G401 (cell line): Measurements from ENCODE around the gene DAP. TPM values are rescaled to one million over a fixed set of nuclear protein-coding genes. Genes with fewer than 3 reads are reported as not detected.

Source experiments
- DNase-seq: peaks from one replicate; pipeline ENCODE4 v3.0.0-alpha.2; 2015; ENCODE audit warnings: low spot score
- in situ Hi-C: cut with HindIII; loops from 2 replicates; pipeline ENCODE4 v1.10.0; 2016; ENCODE audit warnings: low sequenced_read_pairs, mixed read lengths
- total RNA-seq: library from RNA; depleted of rRNA; stranded (reverse); fragments of >200 nt; shearing (Covaris generic); gene quantifications from 2 replicates; pipeline ENCODE4 v1.2.3, GENCODE V29; 2014

Gene DAP
- total RNA-seq, 1 experiment from 2014 or later: 10.4 TPM

DNA sequence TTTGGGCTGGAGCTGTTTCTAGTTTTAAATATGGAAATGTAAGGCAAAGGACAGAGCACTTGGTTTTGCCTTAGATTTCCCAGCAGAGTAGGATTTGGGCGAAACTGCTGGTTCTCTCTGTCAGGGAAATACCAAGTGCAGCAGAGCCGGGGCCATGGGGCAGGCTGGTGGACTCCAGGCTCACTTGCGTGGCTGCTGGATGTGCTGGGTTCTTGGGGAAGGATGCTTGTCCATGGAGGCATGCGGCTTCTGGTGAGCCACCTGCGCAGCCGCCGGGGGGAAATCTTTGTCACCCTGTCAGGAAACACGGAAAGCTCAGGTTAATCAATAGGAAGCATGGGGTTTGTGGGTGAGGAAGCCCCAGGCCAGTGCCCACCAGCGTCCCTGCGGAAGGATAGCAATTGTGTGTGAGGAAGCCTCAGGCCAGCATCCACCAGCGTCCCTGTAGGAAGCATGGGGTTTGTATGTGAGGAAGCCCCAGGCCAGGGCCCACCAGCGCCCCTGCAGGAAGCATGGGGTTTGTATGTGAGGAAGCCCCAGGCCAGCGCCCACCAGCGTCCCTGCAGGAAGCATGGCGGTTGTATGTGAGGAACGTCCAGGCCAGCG, 80.1 kb downstream of the DAP start:
- in situ Hi-C loops: no loop called here

DNA sequence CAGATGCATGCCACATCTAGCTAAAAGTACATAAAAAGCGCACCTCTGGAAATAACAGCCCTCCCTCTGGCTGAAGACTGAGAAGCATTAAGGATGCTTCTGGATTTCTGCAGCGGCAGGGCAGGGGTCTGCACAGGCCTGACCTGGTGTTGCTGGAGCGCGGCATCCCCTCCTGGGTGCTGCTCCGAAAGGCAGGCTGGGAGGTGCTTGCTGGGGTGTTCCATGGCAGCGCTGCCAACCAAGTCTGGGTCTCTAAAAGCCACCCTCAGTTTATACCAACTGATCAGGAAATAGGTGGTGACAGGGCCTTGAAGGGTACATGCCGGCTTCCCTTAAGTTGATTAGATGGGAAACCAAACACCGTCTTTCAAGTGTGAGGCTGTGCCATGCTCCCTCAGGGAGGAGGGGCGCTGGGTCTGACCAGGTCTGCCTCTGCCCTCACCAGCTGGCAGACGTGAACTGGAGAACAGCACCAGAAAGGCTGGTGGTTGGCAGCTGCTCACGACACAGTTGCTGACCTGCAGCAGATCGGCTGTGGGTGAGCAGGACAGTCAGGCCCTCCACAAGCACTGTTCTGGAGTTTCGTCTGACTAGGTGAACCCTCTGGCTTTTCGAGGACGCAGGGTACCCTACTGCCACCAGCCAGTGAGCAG, 81.6 kb downstream of the DAP start:
- in situ Hi-C loops: no loop called here
- no peak for DNase-seq

More for the DNA sequence above, 80.1 kb downstream of the DAP start:
- no peak for DNase-seq

DNA sequence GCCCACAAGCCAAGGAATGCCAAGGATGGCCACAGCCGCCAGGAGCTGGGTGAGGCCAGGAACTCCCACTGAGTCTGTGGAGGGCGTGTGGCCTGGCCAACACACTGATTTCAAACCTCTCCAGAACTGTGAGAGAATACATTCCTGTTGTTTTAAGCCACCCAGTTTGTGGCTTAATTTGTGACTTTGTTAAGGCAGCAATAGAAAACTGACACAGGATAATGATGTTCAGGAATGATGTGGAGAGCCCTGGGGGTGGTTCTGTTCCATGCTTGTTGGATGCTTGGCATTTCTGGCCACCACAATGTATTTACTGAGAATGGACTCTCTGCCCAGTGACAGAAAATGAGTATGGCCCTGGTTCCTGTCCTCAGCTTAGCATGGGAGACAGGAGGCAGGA, 82.8 kb downstream of the DAP start:
- no peak for DNase-seq
- in situ Hi-C loops: no loop called here

DNA sequence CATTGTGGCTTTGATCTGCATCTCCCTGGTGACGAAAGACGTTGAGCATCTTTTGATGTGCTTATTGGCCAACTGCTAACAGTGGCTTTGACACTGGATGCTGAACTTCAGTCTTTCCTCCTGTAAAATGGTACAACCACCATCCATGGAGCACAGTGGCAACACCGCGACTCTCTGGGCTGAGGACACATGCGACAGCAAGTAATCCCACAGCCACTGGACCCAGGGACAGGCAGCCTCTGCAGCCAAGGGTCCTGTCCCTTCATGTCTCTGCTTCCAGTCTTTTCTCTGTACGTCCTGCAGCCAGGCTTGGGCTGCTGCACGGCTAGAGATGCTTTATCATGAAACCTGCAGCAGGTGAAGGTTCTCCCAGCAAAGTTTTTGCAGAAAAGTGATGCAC, 83.5 kb downstream of the DAP start:
- in situ Hi-C loops: no loop called here
- no peak for DNase-seq

DNA sequence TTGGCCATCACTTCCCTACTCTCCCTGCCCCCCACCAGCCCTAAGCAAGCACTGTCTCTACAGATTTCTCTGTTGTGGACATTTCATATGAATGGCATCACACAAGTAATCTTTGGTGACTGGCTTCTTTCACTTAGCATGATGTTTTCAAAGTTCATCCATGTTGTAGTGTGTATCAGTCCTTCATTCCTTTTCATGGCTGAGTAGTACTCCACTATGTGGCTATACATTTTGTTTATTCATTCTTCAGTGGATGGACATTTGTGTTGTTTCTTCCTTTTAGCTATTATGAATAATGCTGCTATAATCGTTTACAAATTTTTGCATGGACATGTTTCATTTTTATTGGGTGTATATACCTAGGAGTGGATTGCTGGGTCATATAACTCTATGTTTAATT, 84.1 kb downstream of the DAP start:
- in situ Hi-C loops: no loop called here
- no peak for DNase-seq

DNA sequence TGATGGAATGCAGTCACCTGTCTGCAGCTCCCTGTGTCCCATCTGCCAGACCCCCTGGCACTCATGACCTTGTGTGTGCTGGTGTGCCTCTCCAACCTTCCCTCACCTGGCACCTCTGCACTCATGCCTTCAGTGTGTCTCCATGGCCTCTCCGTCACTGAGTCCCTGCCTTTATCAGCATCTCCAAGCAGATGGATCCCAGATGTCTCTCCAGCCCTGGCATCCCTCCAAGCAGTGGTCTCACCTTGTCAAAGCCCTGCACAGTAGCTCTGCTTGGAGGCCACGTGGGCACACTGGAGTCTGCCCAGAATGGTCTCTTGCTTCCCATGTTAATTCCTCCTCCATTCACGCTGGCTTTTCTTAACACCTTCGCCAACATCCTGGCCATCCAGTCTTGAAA, 84.8 kb downstream of the DAP start:
- in situ Hi-C loops: no loop called here
- no peak for DNase-seq

DNA sequence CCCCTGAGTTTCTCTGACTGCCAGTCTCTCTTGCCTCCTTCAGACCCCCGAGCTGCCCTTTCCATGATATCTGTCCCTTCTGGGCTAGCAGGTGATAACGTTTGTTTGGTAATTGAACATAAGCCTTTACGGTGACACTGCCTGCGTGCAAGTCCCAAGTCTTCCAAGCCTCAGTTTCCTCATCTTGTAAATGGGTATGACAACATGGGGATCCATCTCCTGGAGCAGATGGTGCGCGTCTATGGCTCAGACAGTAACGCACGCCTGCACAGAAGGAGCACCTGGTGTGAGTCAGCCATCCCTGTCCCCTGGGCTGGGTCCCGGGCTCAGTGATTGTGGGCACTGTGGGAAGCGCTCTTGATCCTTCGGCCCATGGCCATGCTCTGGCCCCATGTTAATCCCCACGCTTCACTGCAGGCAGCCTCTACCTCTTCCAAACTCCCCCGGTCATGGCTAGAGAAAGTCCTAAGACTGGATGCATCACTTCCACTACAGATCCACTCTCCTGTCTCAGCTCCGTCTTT, 85.8 kb downstream of the DAP start:
- no peak for DNase-seq
- in situ Hi-C loops: no loop called here

DNA sequence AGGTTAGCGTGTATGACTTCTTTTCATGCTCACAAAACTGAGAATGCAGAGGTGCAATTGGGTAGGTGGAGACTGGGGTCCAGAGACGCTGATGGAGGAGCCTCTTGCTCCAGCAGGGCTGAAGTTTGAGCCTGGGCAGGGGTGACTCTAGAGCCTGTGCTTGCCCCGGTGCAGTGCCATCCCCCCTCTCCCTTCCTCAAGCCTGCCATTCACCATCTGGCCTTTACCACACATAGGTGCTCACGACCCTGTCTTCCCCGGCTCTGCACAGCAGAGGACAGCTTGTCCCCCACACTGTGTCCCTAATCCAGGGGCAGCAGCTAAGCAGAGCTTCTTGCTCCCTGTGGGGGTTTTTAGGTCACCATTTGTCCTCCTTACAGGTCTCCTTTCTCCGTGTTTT, 86.5 kb downstream of the DAP start:
- no peak for DNase-seq
- in situ Hi-C loops: no loop called here

DNA sequence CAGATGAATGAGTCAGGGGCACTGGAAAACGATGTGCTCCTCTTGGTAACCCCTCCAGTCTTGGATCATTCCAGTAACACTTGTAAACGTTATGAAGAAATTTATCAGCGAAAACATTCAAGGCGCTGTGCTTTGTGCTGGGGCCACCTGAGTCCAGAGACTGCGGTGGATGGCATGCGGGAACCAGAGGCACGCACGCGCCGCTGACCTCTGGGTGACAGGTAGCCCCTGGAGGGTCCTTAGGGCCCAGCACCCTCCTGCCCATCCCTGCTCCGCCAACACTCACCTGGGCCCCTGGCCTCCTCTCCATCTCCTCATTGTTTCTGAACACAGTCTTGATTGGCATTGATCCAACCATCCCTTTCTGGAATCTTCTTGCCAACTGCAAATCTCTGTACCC, 86.9 kb downstream of the DAP start:
- no peak for DNase-seq
- in situ Hi-C loops: no loop called here

DNA sequence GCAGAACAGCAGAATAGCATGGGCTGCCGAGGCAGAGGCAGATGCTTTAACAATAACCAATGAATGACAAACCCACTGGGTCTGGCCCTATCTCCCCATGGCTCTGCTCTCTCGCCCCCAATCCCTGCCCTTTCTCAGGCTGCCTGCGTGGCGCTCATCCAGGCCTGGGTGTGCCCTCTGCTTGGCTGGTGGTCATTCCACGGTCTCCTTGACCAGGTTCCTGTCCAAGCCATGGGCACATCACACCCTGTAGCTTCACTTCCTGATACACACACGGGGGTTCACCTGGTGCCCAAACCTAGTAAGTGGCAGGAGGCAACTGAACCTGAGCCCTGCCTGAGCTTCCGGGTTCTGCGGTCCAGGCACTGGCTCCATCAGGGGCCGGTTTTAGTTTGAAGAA, 87.6 kb downstream of the DAP start:
- DNase-seq: no peak
- in situ Hi-C loops: no loop called here

DNA sequence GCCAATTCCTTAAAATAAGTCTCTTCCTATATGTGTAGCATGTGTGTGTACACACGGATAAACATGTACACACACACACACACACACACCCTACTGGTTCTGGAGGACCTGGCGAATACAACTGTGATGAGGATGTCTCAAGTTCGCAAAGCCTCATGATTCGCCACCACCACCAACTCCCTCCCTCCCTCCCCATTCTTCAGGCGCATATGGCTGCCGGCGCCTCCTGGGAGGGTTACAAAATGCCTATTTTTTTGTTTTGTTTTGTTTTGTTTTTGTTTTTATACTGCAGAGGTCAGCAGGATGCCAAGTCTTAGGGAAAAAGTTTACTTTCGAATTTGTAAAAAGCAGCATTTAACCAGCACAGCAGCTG, 88.0 kb downstream of the DAP start:
- in situ Hi-C loops: no loop called here
- no peak for DNase-seq

DNA sequence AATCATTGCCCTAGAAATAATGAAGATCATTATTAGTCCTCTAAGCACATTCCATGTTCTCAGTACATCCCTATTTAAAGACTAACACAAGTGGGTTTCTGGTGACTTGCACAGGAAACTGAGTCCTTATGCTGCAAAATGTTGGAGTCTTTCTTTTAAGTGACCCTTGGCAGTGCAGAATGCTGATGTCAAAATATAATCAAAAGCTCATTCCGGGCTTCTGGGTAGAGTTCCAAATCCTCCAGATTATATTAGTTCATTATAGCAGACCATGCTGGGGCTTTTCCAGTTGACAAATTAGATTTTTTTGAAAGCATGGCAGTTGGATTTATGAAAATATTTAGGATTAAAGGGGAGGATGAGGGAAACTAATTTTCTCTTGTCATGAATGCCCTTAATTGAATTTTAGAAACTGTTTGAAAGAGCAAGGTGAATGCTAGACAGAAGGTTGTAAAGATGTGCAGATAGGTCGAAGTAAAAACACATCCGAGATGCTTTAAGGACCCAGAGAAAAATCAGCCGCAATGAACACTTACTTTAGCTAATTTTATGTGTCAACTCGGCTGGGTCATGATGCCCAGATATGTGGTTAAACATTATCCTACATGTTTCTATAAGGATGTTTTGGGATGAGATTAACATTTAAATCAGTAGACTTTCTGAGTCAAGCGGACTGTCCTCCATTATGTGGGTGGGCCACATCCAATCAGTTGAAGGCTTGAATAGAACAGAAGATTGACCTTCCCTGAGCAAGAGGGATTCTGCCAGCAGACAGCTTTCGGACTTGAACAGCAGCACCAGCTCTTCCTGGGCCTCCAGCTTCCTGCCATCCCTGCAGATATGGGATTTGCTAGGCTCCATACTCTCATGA, 88.7 kb downstream of the DAP start:
- in situ Hi-C loops: no loop called here
- DNase-seq: no peak

DNA sequence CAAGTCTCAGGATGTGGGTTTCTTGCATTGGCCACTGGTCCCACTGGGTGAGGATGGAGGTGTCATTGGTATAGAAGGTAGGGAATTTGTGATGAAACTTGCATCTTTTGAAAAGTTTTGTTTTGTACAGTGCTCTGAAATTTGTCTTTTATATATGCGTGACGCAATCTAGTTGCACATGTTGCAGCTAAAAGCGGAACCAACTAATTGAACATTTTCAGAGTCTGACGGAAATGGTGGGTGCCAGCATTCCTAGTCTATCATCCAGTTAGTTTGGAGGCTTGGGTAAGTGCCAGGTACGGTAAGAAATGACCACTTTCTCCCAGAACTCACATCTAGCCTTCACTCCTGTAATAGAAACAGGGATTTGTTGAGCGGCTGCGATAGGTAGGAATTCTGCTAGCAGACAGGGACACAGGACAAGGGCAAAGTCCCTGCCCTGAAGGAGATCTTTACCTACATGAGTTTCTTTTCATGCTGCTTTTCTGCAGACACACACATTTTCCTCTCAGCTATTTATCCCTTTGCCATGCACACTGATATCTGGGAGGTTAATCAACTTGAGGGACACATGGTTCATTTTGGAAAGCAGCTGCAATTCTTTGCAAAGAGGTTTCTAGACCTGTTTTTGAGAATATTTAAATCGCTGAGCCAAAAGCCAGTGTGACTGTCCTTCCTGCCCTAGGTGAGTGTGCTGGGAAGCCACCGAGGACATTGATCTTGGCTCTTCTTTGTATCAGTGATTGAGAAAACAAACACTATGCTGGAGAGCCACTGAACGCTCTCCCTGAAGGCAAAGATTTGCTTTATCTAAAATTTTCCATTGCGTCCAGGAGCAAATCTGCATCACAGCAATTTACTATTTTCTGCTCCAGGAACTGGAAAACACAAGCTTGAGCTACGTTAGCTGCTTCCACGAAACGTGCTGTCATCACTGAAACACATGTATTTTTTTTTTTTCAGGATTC, 89.7 kb downstream of the DAP start:
- in situ Hi-C loops: no loop called here
- no peak for DNase-seq

DNA sequence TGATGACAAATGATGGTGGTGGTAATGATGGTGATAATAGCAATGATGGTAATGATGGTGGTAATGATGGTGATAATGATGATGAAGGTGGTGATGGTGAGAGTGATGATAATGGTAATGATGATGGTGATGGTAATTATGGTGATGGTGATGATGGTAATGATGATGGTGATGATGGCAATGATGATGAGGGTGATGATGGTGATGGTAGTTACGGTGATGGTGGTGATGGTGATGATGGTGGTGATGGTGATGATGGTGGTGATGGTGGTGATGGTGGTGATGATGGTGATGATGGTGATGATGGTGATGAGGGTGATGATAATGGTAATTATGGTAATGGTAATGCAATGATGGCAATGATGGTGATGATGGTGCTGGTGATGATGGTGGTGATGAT, 91.1 kb downstream of the DAP start:
- no peak for DNase-seq
- in situ Hi-C loops: no loop called here

DNA sequence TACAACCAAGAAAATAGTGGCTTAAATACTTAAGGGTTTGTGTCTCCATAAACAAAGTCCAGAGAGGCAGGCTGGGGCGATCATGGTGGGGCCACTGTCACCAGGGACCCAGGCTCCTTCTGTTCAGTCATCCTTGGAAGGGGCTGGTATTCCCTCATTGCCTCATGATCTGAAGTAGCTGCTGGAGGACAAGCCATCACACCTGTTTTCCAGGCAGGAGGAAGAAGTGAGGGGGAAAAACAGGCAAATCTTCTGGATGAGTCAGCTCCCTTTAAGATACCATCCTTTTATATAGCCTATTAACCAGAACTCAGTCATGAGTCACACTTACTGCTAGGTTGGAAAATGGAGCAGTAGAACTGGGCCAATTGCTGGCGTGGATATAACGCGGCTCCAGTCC, 92.3 kb downstream of the DAP start:
- in situ Hi-C loops: no loop called here
- no peak for DNase-seq

DNA sequence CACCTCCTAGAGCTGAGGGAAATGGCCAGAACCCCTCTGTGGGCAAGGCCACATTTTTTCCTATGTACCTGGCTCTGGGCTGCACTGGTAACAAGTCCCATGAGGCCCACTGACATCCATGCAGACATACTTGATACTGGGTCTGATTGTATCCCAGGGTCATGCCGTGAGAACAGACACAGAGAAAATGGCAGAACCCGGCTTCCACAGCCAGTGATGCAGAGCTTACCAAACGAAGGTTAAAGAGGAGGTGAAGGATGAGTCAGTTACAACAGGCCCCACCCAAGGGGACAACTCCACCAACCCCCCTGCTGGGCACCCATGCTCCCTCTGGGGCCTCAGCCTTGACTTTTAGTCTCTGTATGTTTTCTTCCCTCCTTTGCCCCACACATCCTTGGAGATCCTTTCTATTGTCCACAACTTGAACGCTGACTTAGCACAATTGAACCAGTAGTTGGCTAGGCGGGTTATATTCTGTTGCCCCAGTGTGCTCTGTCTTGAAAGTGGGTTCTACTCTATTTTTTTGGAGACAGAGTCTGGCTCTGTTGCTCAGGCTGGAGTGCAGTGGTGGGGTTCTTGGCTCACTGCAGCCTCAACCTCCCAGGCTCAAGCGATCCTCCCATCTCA, 93.5 kb downstream of the DAP start:
- in situ Hi-C loops: no loop called here
- no peak for DNase-seq

DNA sequence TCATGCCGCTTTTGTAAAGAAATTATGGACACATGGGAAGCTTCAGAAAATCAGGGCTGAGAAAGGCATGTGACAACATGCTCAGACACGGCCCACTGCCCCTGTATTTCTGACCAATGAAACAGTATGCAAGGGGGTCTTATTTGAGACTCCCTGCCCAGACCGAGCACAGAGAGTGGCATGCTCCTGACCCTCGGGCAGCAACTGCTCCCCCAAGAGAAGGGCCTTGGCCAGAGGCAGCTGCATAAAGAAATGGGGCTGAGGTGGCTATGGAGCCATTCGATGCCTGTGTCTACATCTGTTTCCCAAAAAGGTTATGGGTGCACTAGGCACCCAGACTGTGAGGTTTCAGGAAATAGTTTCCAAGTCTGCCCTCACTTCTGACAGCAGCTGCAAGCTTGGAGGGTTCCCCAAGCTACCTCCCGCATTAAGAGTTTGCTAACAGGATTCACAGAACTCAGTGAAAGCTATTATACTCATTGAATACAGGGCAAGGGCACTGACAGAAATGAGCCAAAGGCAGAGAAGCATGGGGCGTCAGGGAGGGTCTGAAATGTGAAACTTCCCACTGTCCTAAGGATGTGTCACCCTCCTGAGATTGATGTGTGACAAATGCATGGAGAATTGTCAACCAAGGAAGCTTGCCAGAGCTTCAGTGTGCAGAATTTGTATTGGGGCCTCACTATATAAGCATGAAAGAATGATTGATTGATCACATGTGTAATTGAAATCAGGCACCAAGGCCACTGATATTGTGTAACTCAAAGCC, 94.3 kb downstream of the DAP start:
- no peak for DNase-seq
- in situ Hi-C loops: no loop called here

DNA sequence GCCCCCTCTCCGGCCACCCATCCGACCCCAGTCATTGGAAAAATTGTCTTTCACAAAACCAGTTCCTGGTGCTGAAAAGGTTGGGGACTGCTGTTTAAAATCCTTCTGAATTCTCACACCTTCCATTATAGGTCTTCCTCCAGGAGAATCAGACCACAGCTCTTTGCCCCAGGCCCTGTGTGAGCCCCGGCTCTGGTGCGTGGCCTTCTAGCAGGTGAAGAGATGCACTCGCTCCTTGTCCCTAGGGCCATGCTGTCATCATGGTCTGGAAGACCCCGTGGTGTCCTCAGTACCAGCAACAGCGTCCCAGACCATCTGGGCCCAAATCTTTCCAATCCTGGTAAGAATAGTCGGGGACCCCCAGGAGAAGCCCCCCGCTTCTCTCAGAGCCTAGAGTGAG, 95.2 kb downstream of the DAP start:
- in situ Hi-C loops: no loop called here
- DNase-seq: no peak
